OCI-LY7 (cell line): Measurements from ENCODE around the gene HMCN1. TPM values are rescaled to one million over a fixed set of nuclear protein-coding genes. Genes with fewer than 3 reads are reported as not detected.

Experiments
- BruUV-seq: library from RNA; stranded (reverse); fragments of 400-500 nt; replicated peaks from 2 replicates; lab custom pipeline; 2021; lab: Mats Ljungman, UMichigan
- CTCF ChIA-PET: fragments of 300-600 bp; sonication (Branson Sonifier 250); formaldehyde crosslinking; loops from one replicate; lab custom pipeline; 2022; ENCODE audit warnings: antibody characterized with exemption; ENCODE audit not compliant: unreplicated experiment; lab: Charles Lee
- POLR2A ChIA-PET: fragments of 300-600 bp; sonication (Branson Sonifier 250); formaldehyde crosslinking; loops from one replicate; lab custom pipeline; 2022; ENCODE audit warnings: antibody characterized with exemption; lab: Charles Lee
- DNase-seq: peaks from one replicate; pipeline ENCODE4 v3.0.0-alpha.2; 2015; ENCODE audit warnings: low spot score
- H2AFZ ChIP-seq: fragments of 200-600 bp; sonication (generic), shearing (Covaris generic); 2 replicates; pipeline ENCODE4 v1.6.1; 2014; ENCODE audit warnings: mild to moderate bottlenecking, antibody characterized with exemption, low read length, moderate library complexity
- H3K27ac ChIP-seq: fragments of 200-600 bp; sonication (generic); 2 replicates; pipeline ENCODE4 v1.5.1; 2014; ENCODE audit warnings: mixed run types, low read depth, mild to moderate bottlenecking, moderate library complexity, low read length, inconsistent platforms; ENCODE audit not compliant: poor library complexity, severe bottlenecking
- H3K36me3 ChIP-seq: fragments of 200-600 bp; sonication (generic); 2 replicates; pipeline ENCODE4 v1.6.1; 2014; ENCODE audit warnings: mild to moderate bottlenecking, antibody characterized with exemption, low read length, moderate library complexity, mixed read lengths; ENCODE audit not compliant: insufficient read depth
- H3K4me1 ChIP-seq: fragments of 200-600 bp; sonication (generic); 2 replicates; pipeline ENCODE4 v1.5.1; 2014; ENCODE audit warnings: mild to moderate bottlenecking, low read length; ENCODE audit not compliant: insufficient read depth, poor library complexity, severe bottlenecking
- H3K4me2 ChIP-seq: fragments of 200-600 bp; sonication (generic); 2 replicates; pipeline ENCODE4 v1.6.1; 2014; ENCODE audit warnings: mild to moderate bottlenecking, low read length
- H3K4me3 ChIP-seq: fragments of 200-600 bp; sonication (generic); 2 replicates; pipeline ENCODE4 v1.5.1; 2014; ENCODE audit warnings: mild to moderate bottlenecking, low read depth, low read length; ENCODE audit not compliant: poor library complexity, severe bottlenecking
- H3K79me2 ChIP-seq: fragments of 200-600 bp; sonication (generic); 2 replicates; pipeline ENCODE4 v1.6.1; 2016; ENCODE audit warnings: low read depth, mild to moderate bottlenecking, low read length, moderate library complexity, mixed read lengths; ENCODE audit not compliant: insufficient read depth
- H3K9me2 ChIP-seq: fragments of 200-600 bp; sonication (generic); 2 replicates; pipeline ENCODE4 v1.6.1; 2016; ENCODE audit warnings: mild to moderate bottlenecking, low read length, mixed read lengths; ENCODE audit not compliant: insufficient read depth
- H3K9me3 ChIP-seq: fragments of 200-600 bp; sonication (generic); 2 replicates; pipeline ENCODE4 v1.6.1; 2014; ENCODE audit warnings: mild to moderate bottlenecking, mixed run types, low read length, mixed read lengths
- H4K20me1 ChIP-seq: fragments of 200-600 bp; sonication (generic); 2 replicates; pipeline ENCODE4 v1.6.1; 2014; ENCODE audit warnings: mild to moderate bottlenecking, antibody characterized with exemption, low read length, moderate library complexity, mixed read lengths; ENCODE audit not compliant: insufficient read depth
- EZH2phosphoT487 ChIP-seq: fragments of 200-600 bp; sonication (generic); IDR thresholded peaks from 2 replicates; pipeline ENCODE4 v1.6.1; 2018; ENCODE audit warnings: low read depth, borderline replicate concordance, mild to moderate bottlenecking, mixed run types, antibody characterized with exemption, low read length, moderate library complexity, mixed read lengths
- intact Hi-C: fragments of 100-400 bp; cut with micrococcal nuclease; formaldehyde crosslinking; loops from one replicate; pipeline ENCODE4 v1.10.0; 2022; ENCODE audit not compliant: unreplicated experiment
- total RNA-seq, 2 experiments: library from RNA; depleted of rRNA in 1 of 2; stranded (reverse); fragments of >200 nt in 1 of 2; shearing (Covaris generic) in 1 of 2; gene quantifications; 2 replicates each; pipeline ENCODE4 v1.2.3, GENCODE V29; 2014 to 2022
- TF ChIP-seq, protein P1 (sequence below): fragments of 200-600 bp; sonication (generic); conservative IDR thresholded peaks from 2 replicates; pipeline ENCODE4 v1.5.1; 2014; ENCODE audit warnings: mild to moderate bottlenecking, antibody characterized with exemption, low read length, moderate library complexity, mixed read lengths

Gene HMCN1
- total RNA-seq, 2 experiments from 2014 or later = 0.02 TPM; not detected in 1

DNA sequence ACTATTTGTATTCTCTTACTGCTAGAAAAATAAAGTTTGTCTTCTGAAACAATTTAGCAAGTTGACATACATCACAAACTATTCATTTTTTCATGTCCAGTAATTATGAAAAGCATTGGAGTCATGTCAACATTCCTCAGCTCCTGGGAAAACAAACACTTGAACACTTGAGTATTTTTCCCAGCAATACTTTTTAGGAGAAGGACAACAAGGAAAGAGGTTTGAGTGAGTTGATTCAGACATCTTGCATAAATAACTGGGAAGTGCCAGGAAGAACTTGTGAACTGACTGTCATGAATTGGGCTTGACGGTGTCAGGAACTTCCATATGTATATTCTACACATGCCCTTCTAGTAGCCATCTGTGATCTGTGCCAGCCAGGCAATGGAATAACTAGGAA is 195.6 kb downstream of the HMCN1 start:
- Histone ChIP-seq H4K20me1 (no peaks in the 10 kb centered on the region), H3K79me2 (no peaks in the 10 kb centered on the region), H3K9me2 (no peaks in the 10 kb centered on the region), H3K4me3 (no peak overlapping the region), H2AFZ (no peak overlapping the region), H3K27ac (no peak overlapping the region), H3K4me1 (no peaks in the 10 kb centered on the region), H3K4me2 (no peak overlapping the region), H3K36me3 (no peaks in the 10 kb centered on the region), H3K9me3 (no peaks in the 10 kb centered on the region)
- TF ChIP-seq EZH2phosphoT487 = no peak
- TF ChIP-seq, protein P1, sequence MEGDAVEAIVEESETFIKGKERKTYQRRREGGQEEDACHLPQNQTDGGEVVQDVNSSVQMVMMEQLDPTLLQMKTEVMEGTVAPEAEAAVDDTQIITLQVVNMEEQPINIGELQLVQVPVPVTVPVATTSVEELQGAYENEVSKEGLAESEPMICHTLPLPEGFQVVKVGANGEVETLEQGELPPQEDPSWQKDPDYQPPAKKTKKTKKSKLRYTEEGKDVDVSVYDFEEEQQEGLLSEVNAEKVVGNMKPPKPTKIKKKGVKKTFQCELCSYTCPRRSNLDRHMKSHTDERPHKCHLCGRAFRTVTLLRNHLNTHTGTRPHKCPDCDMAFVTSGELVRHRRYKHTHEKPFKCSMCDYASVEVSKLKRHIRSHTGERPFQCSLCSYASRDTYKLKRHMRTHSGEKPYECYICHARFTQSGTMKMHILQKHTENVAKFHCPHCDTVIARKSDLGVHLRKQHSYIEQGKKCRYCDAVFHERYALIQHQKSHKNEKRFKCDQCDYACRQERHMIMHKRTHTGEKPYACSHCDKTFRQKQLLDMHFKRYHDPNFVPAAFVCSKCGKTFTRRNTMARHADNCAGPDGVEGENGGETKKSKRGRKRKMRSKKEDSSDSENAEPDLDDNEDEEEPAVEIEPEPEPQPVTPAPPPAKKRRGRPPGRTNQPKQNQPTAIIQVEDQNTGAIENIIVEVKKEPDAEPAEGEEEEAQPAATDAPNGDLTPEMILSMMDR = no peak
- CTCF ChIA-PET = no interaction called here
- DNase-seq = no peak
- intact Hi-C loops = no loop called here
- POLR2A ChIA-PET = interaction anchor here (0.6 kb wide), 1 partner anchor 72 kb away, joined by 5 read pairs; no protein-coding TSS in a partner anchor
- BruUV-seq = no TSS peak

DNA sequence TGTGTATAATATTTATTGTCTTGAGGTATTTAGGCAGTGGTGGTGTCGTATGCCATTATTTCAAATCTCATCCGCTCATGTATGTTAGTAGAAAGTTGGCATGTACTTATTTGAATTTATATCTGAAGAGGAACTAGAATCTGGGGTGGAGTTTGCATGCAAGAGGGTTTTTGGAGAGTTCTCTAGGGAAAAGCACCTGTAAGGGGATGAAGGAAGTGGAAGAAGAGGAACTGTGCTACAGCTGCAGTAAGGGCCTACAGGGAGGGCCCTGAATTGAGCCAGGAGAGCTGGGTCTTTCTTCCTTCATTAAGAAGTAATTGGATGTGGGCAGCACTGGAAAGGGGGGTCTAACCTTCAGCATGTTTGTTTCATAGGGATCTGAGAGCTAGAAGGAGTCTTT is 197.2 kb downstream of the HMCN1 start:
- H4K20me1 ChIP-seq = no peaks in the 10 kb centered on the region
- no peaks in the 10 kb centered on the region for H3K79me2 ChIP-seq
- no peak for DNase-seq
- no peaks in the 10 kb centered on the region for H3K9me3 ChIP-seq
- H3K27ac ChIP-seq = no peak overlapping the region
- H3K4me3 ChIP-seq = no peak overlapping the region
- H3K9me2 ChIP-seq = no peaks in the 10 kb centered on the region
- POLR2A ChIA-PET = no interaction called here
- TF ChIP-seq, protein P1 = no peak
- no peak for TF ChIP-seq EZH2phosphoT487
- no TSS peak for BruUV-seq
- no peaks in the 10 kb centered on the region for H3K36me3 ChIP-seq
- no peak overlapping the region for H2AFZ ChIP-seq
- CTCF ChIA-PET = no interaction called here
- intact Hi-C loops = no loop called here
- H3K4me1 ChIP-seq = no peaks in the 10 kb centered on the region
- no peak overlapping the region for H3K4me2 ChIP-seq

GRCh38 chr1:185933580-185933979 is 199.4 kb downstream of the HMCN1 start:
- CTCF ChIA-PET = no interaction called here
- H3K4me2 ChIP-seq = no peak overlapping the region
- no peak overlapping the region for H3K4me3 ChIP-seq
- H3K9me3 ChIP-seq = no peaks in the 10 kb centered on the region
- H3K27ac ChIP-seq = no peak overlapping the region
- POLR2A ChIA-PET = interaction anchor here (1.5 kb wide), 1 partner anchor 10 kb away, joined by 3 read pairs; no protein-coding TSS in a partner anchor
- H3K36me3 ChIP-seq = no peaks in the 10 kb centered on the region
- TF ChIP-seq EZH2phosphoT487 = no peak
- TF ChIP-seq, protein P1 = no peak
- intact Hi-C loops = no loop called here
- H3K79me2 ChIP-seq = no peaks in the 10 kb centered on the region
- H2AFZ ChIP-seq = no peak overlapping the region
- no peaks in the 10 kb centered on the region for H3K4me1 ChIP-seq
- H3K9me2 ChIP-seq = no peaks in the 10 kb centered on the region
- no peak for DNase-seq
- no TSS peak for BruUV-seq
- no peaks in the 10 kb centered on the region for H4K20me1 ChIP-seq
